ENCODE data around the gene HDDC2. TPM values are rescaled to one million over a fixed set of nuclear protein-coding genes. Genes with fewer than 3 reads are reported as not detected.
A peak's percentile ranks its signal among the peaks of the same experiment; 100 is the strongest.

HDDC2 gene
- total RNA-seq, 1 donor from 2014 or later, result 18.4 TPM

DNA sequence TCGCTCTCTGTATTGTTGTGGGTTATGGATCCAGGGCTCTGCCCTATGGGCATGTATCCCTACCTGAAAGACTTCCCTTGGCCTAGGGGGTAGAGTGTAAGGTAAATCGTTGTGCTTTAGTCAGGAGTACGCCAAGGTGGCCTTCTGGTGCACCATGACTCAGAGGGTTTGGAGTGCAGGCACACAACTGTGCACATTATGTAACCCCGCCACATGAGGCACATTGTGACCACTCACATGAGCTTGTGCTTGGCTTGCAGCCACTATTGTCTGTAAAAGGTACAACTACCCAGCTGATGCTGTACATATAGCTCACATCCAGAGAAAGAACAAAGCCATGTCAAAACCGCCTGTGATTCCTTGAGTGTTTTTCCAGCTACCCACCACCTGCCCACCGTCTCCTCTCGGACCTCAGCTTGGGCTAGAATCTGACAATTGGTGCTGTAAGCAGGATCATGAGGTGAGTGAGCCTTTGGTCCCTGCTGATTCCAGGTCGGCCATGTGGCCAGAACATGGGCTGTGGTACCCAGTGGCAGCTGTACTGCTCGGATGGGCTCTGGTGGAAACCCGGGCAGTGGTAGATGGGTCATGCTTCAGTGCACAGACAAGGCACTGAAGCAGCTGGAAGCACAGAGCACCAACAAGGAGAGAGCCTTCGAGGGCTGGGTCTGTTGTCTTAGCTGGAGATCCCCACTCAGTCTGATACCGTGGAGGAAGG lies 33.8 kb downstream of the HDDC2 start:
- no peak for TF ChIP-seq CTCF (IDR thresholded peaks at IDR 0.05; ENCODE audit: unreplicated experiment)
- DNase-seq (ENCODE audit: low spot score), result no peak
- Mint-ChIP-seq H3K27me3 (ENCODE audit: unreplicated experiment) (peaks cover 2% of the 10 kb centered on the region), H3K27ac (ENCODE audit: unreplicated experiment) (no peak overlapping the region), H3K4me3 (ENCODE audit: unreplicated experiment) (no peak overlapping the region), H3K4me1 (ENCODE audit: unreplicated experiment) (no peaks in the 10 kb centered on the region), H3K9me3 (ENCODE audit: unreplicated experiment) (no peaks in the 10 kb centered on the region), H3K36me3 (ENCODE audit: low read depth, unreplicated experiment) (peaks cover 6% of the 10 kb centered on the region)

- H3K27me3 Mint-ChIP-seq (ENCODE audit: unreplicated experiment), result peaks cover 2% of the 10 kb centered on the region
Measured at GRCh38 chr6:125264476-125264875, 37.3 kb downstream of the HDDC2 start.

DNA sequence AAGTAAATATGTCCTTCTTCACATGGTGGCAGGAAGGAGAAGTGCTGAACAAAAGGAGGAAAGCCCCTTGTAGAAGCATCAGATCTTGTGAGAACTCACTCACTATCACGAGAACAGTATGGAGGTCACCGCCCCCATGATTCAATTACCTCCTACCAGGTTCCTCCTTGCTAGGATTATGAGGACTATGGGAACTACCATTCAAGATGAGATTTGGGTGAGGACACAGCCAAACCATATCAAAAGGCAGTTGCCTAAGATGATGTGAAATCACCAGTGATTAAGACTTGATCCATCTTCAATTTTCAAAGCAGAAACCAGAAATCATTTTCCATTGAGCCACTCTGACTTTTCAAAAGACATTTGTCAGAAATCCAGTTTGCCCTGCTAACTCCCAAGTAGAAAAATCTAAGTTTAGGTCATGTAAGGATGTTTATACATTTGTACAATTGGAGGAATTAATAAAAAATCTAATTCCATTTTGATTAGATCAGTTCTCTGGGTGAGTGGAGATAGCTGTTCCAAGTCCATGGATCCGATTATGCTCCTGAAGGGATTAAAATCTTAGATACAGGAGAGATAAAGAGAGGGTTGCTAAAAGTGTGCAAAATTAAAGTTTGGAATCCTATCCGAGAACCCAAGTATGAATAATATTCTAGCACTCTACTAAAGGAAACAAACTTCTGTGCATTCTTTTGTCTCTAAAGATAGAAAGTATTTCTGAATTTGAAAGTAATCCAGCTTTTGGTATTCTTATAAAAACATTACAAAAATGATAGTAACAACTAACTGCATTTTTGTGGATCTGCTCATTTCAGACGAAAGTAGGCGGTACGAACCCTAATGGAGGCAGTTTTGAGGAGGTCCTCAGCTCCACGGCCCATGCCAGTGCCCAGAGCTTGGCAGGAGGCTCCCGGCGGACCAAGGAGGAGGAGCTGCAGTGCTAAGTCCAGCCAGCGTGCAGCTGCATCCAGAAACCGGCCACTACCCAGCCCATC lies 39.5 kb downstream of the HDDC2 start:
- no peak for TF ChIP-seq CTCF (IDR thresholded peaks at IDR 0.05; ENCODE audit: unreplicated experiment)

More at GRCh38 chr6:125264476-125264875, 37.3 kb downstream of the HDDC2 start:
- TF ChIP-seq CTCF (IDR thresholded peaks at IDR 0.05; ENCODE audit: unreplicated experiment), result no peak
- DNase-seq (ENCODE audit: low spot score), result no peak
- no peak overlapping the region for H3K4me3 Mint-ChIP-seq (ENCODE audit: unreplicated experiment)
- peaks cover 20% of the 10 kb centered on the region for H3K36me3 Mint-ChIP-seq (ENCODE audit: low read depth, unreplicated experiment)
- peaks cover 15% of the 10 kb centered on the region for H3K4me1 Mint-ChIP-seq (ENCODE audit: unreplicated experiment)
- H3K27ac Mint-ChIP-seq (ENCODE audit: unreplicated experiment), result no peak overlapping the region
- no peaks in the 10 kb centered on the region for H3K9me3 Mint-ChIP-seq (ENCODE audit: unreplicated experiment)

GRCh38 chr6:125259354-125259736 lies 42.4 kb downstream of the HDDC2 start:
- H3K9me3 Mint-ChIP-seq (ENCODE audit: unreplicated experiment), result no peaks in the 10 kb centered on the region
- peaks cover 20% of the 10 kb centered on the region for H3K36me3 Mint-ChIP-seq (ENCODE audit: low read depth, unreplicated experiment)
- peak overlapping the region; percentile 10 for H3K27ac Mint-ChIP-seq (ENCODE audit: unreplicated experiment)
- no peaks in the 10 kb centered on the region for H3K27me3 Mint-ChIP-seq (ENCODE audit: unreplicated experiment)
- no peak for DNase-seq (ENCODE audit: low spot score)
- no peak for TF ChIP-seq CTCF (IDR thresholded peaks at IDR 0.05; ENCODE audit: unreplicated experiment)
- H3K4me1 Mint-ChIP-seq (ENCODE audit: unreplicated experiment), result peaks cover 17% of the 10 kb centered on the region
- no peak overlapping the region for H3K4me3 Mint-ChIP-seq (ENCODE audit: unreplicated experiment)

More for the DNA sequence above, 39.5 kb downstream of the HDDC2 start:
- H3K9me3 Mint-ChIP-seq (ENCODE audit: unreplicated experiment), result no peaks in the 10 kb centered on the region
- DNase-seq (ENCODE audit: low spot score), result no peak
- H3K27me3 Mint-ChIP-seq (ENCODE audit: unreplicated experiment), result no peaks in the 10 kb centered on the region
- H3K36me3 Mint-ChIP-seq (ENCODE audit: low read depth, unreplicated experiment), result peaks cover 20% of the 10 kb centered on the region
- no peak overlapping the region for H3K4me3 Mint-ChIP-seq (ENCODE audit: unreplicated experiment)
- H3K27ac Mint-ChIP-seq (ENCODE audit: unreplicated experiment), result peak overlapping the region; percentile 78
- peaks cover 17% of the 10 kb centered on the region for H3K4me1 Mint-ChIP-seq (ENCODE audit: unreplicated experiment)

Data from endothelial cell (in vitro differentiated cells).